Activated naive CD4-positive, alpha-beta T cell treated with anti-CD3 and anti-CD28 coated beads, Interleukin-2, amount 50 U/mL, for 72 hours (primary cell): ENCODE results near the gene MGAT4D. TPM values are rescaled to one million over a fixed set of nuclear protein-coding genes. Genes with fewer than 3 reads are reported as not detected.
"Not testable (repeated sequence)": the region's sequence is repeated elsewhere in the genome, so short reads cannot be mapped to it uniquely, and the experiment has no call there.

Experiments used
- ATAC-seq, 2 donors: fragments of 150-1000 bp; cut with Tn5 transposase; 2 replicates each; pipeline ENCODE4 v1.10.0; 2021; ENCODE audit warnings: mild to moderate bottlenecking in 2 of 2, moderate library complexity in 2 of 2
- DNase-seq, 2 donors: peaks; one replicate each; pipeline ENCODE4 v3.0.0; 2021 to 2022; ENCODE audit warnings: low spot score in 2 of 2
- H3K27ac Mint-ChIP-seq, 2 donors: one replicate each; pipeline ENCODE4 v1.8.0; 2022; ENCODE audit warnings: mild to moderate bottlenecking in 2 of 2, mixed read lengths in 2 of 2
- H3K36me3 Mint-ChIP-seq, 2 donors: one replicate each; pipeline ENCODE4 v1.8.0; 2022; ENCODE audit warnings: mixed read lengths in 2 of 2
- H3K9me3 Mint-ChIP-seq, 2 donors: one replicate each; pipeline ENCODE4 v1.8.0; 2022; ENCODE audit warnings: mixed read lengths in 2 of 2
- total RNA-seq, 2 donors: library from RNA; stranded (reverse); gene quantifications; one replicate each; pipeline ENCODE4 v1.2.3, GENCODE V29; 2022

The MGAT4D gene
- total RNA-seq, 2 donors from 2014 or later: not detected

GRCh38 chr4:140463182-140463581, 34.9 kb downstream of the MGAT4D start:
- no peaks in the 10 kb centered on the region for H3K9me3 Mint-ChIP-seq
- H3K27ac Mint-ChIP-seq: no peak overlapping the region
- ATAC-seq: no peak
- H3K36me3 Mint-ChIP-seq: no peaks in the 10 kb centered on the region
- DNase-seq: no peak

DNA sequence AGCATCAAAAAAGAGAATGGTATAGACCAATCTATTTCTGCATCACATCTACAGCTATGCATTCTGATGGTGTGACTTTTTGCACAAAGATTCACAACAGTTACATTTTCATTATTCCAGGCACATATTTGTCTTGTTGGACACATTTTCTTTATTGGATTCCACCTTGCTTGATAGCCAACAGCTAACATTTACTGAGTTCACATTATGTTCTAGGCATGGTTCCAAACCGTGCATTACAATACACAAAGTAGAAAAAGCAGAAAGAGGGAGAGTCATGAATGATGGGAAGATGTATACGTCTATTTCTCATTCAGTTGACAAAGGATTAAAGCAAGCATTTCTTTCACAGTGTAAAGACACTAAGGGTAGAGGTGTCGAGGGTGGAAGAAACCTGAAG, 47.7 kb downstream of the MGAT4D start:
- H3K36me3 Mint-ChIP-seq: no peaks in the 10 kb centered on the region
- no peak overlapping the region for H3K27ac Mint-ChIP-seq
- DNase-seq: no peak
- no peak for ATAC-seq
- no peaks in the 10 kb centered on the region for H3K9me3 Mint-ChIP-seq

DNA sequence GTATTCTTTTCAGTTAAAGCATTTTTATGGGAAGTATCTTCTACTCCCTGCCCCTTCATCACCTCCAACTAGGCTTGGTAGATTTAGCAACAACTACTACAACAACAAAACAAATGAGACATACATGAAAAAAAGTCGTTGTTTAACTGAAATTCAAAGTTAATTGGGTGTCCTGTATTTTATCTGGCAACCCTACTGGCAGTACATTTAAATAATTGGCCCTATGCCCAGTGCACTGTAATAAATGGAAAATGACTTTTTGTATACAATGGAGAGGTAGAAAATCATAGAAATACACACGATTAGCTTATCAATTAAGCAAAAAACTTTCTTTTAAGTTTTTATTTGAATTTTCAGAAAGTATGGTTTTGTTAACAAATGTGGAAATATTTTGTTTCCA, 49.3 kb downstream of the MGAT4D start:
- no peak for DNase-seq
- ATAC-seq: no peak
- Mint-ChIP-seq H3K36me3 (no peaks in the 10 kb centered on the region), H3K27ac (no peak overlapping the region), H3K9me3 (no peaks in the 10 kb centered on the region)

GRCh38 chr4:140448162-140448561, 49.9 kb downstream of the MGAT4D start:
- no peaks in the 10 kb centered on the region for H3K36me3 Mint-ChIP-seq
- H3K27ac Mint-ChIP-seq: no peak overlapping the region
- no peak for ATAC-seq
- no peaks in the 10 kb centered on the region for H3K9me3 Mint-ChIP-seq
- no peak for DNase-seq

DNA sequence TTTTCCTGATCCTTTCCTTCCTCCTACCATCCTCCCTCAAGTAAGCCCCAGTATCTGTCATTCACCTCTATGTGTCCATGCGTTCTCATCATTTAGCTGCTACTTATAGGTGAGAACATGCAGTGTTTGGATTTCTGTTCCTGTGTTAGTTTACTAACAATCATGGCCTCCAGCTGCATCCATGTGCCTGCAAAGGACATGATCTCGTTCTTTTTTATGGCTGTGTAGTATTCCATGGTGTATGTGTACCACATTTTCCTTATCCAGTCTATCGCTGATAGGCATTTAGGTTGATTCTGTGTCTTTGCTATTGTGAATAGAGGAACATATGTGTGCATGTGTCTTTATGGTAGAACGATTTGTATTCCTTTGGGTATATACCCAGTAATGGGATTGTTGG, 53.7 kb downstream of the MGAT4D start:
- ATAC-seq, H3K27ac Mint-ChIP-seq, H3K36me3 Mint-ChIP-seq, DNase-seq, H3K9me3 Mint-ChIP-seq: not testable (repeated sequence)

- Mint-ChIP-seq H3K27ac (no peak overlapping the region), H3K9me3 (no peaks in the 10 kb centered on the region), H3K36me3 (no peaks in the 10 kb centered on the region)
- no peak for ATAC-seq
- no peak for DNase-seq
Measured at GRCh38 chr4:140439644-140440142, 58.4 kb downstream of the MGAT4D start.

DNA sequence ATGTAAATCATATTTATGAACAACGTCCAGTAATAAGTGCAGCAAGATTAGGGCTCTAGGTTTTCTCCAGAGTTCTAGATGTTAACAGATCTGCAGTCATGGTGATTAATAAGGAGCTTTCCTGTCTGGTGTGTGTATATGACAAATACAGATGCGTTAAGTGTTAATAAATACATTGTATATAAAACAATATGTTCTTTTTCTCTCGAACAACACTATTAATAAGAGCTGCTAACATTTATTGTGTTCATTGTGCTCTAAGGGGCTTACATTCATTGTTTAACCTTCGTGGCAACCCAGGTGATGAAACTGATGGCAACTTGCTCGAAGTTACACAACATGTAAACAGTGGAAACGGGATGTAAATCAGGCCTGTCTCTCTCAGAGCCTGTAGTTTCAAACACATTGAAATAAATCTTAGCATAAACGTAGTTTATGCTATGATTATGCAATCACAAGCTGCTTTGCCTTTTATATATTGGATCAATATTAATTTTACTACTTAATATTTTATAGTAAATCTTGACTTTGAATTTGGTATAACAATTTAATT, 70.1 kb downstream of the MGAT4D start:
- Mint-ChIP-seq H3K36me3 (peaks cover 0 to 5% of the 10 kb centered on the region in 2 donors), H3K9me3 (no peaks in the 10 kb centered on the region), H3K27ac (no peak overlapping the region)
- DNase-seq (no peak), ATAC-seq (no peak)

- DNase-seq (peak; percentile 56 to 67), ATAC-seq (peak; percentile 86 to 91)
- H3K9me3 Mint-ChIP-seq: no peaks in the 10 kb centered on the region
- H3K36me3 Mint-ChIP-seq: peaks cover 0 to 5% of the 10 kb centered on the region in 2 donors
- no peak within 1 kb of the TSS for H3K27ac Mint-ChIP-seq
Measured at GRCh38 chr4:140427106-140427918, 70.8 kb downstream of the MGAT4D start, which contains the start of gene CLGN. TSS of gene CLGN (minus strand) at chr4:140427648. CDS start at chr4:140413078, 14,570 bp downstream.

DNA sequence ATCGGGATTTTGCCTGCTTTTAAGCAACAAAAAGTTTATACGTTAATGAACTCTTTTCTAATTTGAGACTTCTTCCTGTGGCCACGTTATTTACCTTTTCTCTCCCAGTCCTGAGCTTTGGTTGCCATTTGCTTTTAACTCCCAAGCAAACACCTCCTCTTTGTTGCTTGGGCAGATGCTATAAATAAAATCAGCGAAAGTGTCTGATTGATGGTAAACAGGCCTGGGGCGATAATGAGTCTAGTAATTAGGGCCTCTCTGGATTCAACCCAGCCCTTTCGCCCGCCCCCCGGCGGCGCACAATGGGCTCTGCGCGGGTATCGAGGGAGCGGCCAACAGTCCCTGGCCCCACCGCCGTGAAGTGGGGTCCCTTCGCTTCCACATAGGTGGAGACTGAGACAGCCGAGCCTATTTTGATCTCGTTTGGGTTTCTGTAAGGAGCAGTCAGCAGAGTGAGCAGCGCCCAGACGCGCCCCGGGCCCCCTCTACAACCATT, 71.4 kb downstream of the MGAT4D start:
- no peaks in the 10 kb centered on the region for H3K9me3 Mint-ChIP-seq
- no peak overlapping the region for H3K27ac Mint-ChIP-seq
- peak in 1 of 2 donors; percentile 23 for ATAC-seq
- peaks cover 0 to 5% of the 10 kb centered on the region in 2 donors for H3K36me3 Mint-ChIP-seq
- DNase-seq: no peak

GRCh38 chr4:140423106-140423505, 75.0 kb downstream of the MGAT4D start:
- H3K36me3 Mint-ChIP-seq: peaks cover 0 to 5% of the 10 kb centered on the region in 2 donors
- DNase-seq (no peak), ATAC-seq (no peak)
- H3K27ac Mint-ChIP-seq: no peak overlapping the region
- no peaks in the 10 kb centered on the region for H3K9me3 Mint-ChIP-seq

DNA sequence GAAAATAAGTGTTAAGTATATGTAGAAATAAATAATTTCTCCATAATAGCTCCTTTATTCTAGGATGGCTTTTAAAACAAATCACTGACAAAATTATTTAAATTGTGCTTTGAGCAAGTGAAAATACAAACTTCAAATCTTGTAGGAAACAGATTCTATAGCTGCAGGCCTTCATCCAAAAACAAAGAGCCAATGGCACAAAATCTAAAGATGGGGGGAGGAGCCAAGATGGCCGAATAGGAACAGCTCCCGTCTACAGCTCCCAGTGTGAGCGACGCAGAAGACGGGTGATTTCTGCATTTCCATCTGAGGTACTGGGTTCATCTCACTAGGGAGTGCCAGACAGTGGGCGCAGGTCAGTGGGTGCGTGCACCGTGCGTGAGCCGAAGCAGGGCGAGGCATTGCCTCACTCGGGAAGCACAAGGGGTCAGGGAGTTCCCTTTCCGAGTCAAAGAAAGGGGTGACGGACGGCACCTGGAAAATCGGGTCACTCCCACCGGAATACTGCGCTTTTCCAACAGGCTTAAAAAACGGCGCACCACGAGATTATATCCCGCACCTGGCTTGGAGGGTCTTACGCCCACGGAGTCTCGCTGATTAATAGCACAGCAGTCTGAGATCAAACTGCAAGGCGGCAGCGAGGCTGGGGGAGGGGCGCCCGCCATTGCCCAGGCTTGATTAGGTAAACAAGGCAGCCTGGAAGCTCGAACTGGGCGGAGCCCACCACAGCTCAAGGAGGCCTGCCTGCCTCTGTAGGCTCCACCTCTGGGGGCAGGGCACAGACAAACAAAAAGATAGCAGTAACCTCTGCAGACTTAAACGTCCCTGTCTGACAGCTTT, 84.7 kb downstream of the MGAT4D start:
- H3K9me3 Mint-ChIP-seq, H3K27ac Mint-ChIP-seq, H3K36me3 Mint-ChIP-seq, DNase-seq, ATAC-seq: not testable (repeated sequence)

- ATAC-seq (peak in 1 of 2 donors; percentile 53), DNase-seq (no peak)
- H3K27ac Mint-ChIP-seq: no peak overlapping the region
- H3K36me3 Mint-ChIP-seq: no peaks in the 10 kb centered on the region
- no peaks in the 10 kb centered on the region for H3K9me3 Mint-ChIP-seq
Measured at GRCh38 chr4:140408974-140409373, 89.1 kb downstream of the MGAT4D start.

GRCh38 chr4:140406292-140406691, 91.8 kb downstream of the MGAT4D start:
- peak in 1 of 2 donors; percentile 83 for ATAC-seq

GRCh38 chr4:140400111-140400510, 98.0 kb downstream of the MGAT4D start:
- Mint-ChIP-seq H3K27ac (no peak overlapping the region), H3K9me3 (no peaks in the 10 kb centered on the region), H3K36me3 (no peaks in the 10 kb centered on the region)
- ATAC-seq (no peak), DNase-seq (no peak)

More at GRCh38 chr4:140406292-140406691, 91.8 kb downstream of the MGAT4D start:
- Mint-ChIP-seq H3K9me3 (no peaks in the 10 kb centered on the region), H3K27ac (no peak overlapping the region), H3K36me3 (no peaks in the 10 kb centered on the region)
- DNase-seq: no peak

DNA sequence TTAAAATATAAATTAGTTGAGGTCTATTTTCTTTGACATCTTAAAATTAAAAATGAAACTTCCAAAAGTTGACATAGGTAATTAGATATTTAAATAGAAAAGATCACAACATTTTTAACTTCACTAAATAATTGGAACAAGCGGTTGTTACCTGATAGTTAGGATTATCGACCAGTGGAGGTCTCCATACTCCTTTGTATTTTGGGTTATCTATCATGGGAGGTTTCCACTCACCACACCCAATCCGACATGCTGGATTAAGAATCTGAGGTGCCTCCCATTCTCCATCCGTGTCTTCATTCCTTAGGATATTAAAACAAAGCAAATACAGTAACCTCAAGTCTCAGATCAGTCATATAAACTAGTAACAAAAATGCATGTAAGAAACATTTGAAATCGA, 102.4 kb downstream of the MGAT4D start:
- ATAC-seq (no peak), DNase-seq (no peak)
- H3K36me3 Mint-ChIP-seq: no peaks in the 10 kb centered on the region
- no peaks in the 10 kb centered on the region for H3K9me3 Mint-ChIP-seq
- no peak overlapping the region for H3K27ac Mint-ChIP-seq
